HG03196 (cell line): Measurements from ENCODE around the gene MAGI2.
"Not testable (repeated sequence)": the region's sequence is repeated elsewhere in the genome, so short reads cannot be mapped to it uniquely, and the experiment has no call there.

Experiments used
- ATAC-seq: cut with Tn5 transposase; IDR thresholded peaks from one replicate; pipeline ENCODE4 v1.9.1; 2021; ENCODE audit not compliant: unreplicated experiment

MAGI2 gene

DNA sequence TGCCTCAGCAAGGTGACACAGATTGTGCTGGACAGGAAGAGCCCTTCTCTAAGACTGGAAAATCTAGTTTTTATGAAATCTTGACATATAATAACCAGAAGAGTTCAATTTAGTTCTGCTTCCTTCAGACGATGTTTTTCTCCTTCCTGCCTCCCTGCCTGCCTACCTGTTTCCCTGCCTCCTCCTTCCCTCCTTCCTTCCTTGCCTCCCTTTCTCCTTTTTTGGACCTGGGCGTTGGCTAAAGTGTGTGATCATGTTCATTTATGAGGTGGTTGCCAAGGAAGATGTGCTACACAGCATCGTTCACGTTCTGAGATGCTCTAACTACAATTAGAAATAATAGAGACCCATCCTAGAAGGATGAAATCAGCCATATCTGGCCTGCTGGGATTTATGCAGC, 1430.3 kb downstream of the MAGI2 start:
- no peak for ATAC-seq

DNA sequence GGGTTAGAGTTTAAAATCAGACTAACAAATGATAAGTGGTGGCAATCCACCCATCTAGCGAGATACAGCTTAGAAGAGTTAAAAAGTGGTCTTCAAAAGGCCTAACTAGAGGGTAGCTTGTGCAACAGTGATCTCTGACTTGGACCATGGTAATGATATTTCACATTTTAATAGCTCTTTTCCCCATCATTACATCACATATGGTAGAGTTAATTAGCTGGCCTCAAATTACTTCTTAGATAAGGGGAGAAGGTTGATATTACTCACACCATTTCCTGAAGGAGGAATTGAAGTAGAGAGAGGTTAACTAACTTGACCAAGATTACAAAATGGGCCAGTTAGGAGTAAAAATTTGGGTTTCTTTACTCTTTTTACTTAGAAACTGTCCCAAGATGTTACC, 1431.3 kb downstream of the MAGI2 start:
- ATAC-seq = no peak

- no peak for ATAC-seq
Observed at GRCh38 chr7:78020874-78021249, 1432.6 kb downstream of the MAGI2 start.

DNA sequence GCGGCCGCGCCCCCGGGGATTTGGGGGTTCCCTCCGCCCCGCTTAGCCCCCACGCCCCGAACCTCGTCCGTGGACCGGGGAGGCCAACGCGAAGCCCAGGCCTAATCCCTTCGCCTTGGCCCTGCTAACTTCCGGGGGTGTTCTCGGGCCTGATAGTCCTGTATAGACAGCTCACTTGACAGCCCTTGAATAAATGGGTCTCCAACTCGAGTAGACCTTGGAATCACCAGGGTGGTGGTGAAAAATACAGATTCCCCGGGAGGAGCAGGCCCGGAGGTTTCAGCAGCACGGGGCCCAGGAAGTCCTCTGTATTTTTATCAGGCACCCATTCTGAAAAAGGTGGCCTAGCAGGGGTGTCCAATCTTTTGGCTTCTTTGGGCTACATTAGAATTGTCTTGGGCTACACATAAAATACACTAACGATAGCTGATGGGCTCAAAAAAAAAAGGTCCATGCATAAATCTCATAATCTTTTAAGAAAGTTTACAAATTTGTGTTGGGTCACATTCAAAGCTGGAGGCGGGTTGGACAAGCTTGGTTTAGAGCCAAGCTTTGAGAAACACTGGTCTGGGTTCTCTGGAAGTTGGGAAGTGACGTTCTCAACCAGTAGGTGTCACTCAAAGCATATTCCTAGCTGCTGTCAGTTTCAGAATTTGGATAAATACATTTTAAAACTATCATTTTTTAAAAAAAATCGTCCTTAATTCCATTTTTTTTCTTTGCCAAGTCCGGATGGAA, 1433.2 kb downstream of the MAGI2 start:
- peak; percentile 39 for ATAC-seq

GRCh38 chr7:78019447-78020135, 1433.9 kb downstream of the MAGI2 start:
- peak; percentile 84 for ATAC-seq

GRCh38 chr7:78018641-78019446, 1434.6 kb downstream of the MAGI2 start:
- ATAC-seq = peak; percentile 4

DNA sequence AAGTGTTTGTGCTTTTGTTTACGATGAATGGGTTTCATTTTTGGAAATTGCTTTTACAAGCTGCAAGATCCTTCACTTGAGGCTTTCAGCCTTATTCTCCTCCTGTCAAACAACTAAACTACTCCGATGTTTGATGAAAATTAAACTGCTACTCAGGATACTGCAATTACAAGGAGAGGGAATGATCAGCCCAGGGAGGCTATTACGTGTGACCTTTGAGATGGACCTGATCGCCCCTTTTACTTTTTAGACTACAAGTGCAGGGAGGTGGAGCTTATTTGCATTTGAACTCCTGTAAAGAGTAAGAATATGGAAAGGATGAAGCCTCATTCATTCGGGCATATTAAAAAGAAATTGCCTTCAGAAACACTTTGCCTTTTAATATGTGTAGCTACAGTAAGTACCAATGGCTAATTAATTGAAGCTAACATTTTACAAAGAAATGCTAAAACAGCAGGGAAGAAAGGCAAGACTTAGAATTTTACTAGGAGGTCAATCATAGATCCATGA, 1435.8 kb downstream of the MAGI2 start:
- ATAC-seq = no peak

DNA sequence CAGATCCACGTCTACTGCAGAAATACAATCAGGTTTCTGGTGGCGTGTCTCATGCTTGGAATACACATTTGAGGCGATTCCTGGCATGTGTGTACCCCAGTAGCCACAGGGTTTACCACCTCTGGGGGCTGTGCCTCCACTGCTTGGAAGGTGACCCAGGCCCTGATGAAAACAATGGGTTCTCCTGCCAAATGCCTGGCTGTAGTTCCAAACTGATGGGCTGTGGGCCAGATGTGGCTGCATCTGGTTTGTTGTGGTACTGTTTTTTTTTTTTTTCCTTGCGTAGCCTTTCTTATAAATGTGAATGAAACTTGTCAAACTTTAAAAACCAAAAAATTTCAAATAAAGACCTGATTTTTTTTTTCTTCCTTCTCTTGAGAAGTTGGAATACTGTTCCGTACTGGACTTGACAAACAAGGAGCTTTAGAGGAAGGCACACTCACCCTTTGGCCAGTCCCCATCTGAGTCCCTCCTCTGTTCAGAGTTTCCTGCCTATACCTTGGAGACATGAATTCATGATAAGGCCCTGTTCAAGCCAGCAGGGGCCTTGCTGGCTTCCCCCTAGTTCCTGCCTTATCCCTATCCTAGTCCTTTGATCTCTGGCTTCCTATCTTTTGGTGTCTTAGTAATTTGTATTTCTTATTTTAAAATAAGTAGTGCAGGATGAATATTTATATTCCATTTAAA, 1437.8 kb downstream of the MAGI2 start:
- ATAC-seq = no peak

DNA sequence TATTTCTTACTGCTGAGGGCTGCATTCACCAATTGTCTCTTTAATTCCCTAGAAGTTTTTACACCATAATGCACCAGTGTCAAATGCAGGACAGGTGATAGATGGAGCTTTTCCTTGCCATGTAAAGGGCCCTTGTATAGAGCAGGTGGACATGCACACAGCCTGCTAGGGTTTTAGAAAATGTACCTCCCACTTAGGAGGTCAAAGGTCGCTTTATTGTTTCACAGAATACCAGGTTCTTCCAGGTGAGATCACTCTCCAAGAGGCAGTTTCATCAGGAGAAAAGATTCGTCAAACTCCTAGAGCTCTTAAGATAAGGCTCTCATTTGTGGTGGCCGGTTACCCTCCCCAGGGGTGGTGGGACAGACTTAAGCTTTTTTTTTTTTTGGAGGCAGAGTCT, 1439.1 kb downstream of the MAGI2 start:
- no peak for ATAC-seq

DNA sequence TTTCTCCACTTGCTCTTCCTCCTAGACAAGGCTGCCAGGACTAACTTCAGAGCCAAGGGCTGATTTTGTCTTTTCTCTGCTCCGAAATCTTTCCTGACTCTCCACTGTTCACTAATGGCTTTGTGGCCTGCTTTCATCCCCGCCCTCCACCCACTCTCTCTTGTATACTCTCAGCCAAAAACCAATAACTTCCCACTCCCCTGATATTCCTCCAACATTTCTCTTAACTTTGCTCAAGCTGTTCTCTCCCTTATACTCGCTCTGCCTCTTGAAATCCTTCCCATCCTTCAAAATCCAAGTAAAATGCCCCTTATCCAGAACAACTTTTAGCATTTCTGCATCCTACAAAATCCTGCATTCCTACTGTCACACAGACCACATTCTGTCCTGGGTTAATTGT, 1440.1 kb downstream of the MAGI2 start:
- no peak for ATAC-seq

DNA sequence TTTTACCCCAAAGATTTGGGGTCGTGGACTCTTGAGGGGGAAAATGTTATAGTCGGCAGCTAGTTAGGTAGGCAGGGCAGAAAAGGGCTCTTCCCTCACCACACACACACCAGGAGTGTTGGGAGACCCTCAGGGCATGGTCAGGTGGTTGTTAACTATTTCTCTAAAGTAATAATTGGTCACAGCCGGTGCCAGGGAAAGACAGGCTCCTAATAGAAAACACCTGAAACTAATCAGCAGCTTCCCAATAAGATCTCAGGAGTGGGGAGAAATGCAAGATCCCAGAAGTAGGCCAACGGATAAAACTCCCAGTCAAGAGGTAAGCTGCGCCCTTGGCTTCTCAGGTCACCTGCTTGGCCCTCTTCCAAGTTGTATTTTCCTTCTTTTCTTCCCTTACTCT, 1441.8 kb downstream of the MAGI2 start:
- ATAC-seq = no peak

- no peak for ATAC-seq
Observed at GRCh38 chr7:78007231-78007630, 1446.2 kb downstream of the MAGI2 start.

GRCh38 chr7:78006063-78006755, 1447.3 kb downstream of the MAGI2 start:
- ATAC-seq = no peak

DNA sequence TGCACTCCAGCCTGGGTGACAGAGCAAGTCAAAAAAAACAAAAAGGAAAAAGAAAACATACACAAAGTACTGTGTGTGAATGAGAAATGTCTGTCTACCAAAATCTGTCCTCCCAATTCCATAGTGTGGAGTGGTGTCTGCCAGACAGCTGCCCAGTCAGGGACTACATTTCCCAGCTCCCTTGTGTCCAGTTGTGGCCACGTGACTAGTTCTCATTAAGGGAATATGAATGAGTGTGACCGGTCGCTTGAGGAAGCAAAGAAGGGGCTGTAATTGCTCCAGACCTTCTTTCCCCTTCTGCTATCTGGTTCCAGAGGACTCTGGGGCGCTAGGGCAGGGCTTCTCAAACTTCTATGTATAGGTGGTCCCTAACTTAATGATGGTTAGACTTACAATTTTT, 1450.8 kb downstream of the MAGI2 start:
- no peak for ATAC-seq

GRCh38 chr7:78002021-78002420, 1451.4 kb downstream of the MAGI2 start:
- ATAC-seq = no peak

DNA sequence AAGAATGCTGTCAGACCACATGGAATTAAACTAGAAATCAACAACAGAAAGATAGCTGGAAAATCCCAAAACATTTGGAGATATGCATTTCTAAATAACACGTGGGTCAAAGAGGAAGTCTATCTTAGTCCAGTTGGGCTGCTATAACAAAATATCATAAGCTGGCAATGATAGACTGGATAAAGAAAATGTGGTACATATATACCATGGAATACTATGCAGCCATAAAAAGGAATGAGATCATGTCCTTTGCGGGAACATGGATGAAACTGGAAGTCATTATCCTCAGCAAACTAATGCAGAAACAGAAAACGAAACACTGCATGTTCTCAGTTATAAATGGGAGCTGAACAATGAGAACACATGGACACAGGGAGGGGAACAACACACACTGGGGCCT, 1454.3 kb downstream of the MAGI2 start:
- not testable (repeated sequence) for ATAC-seq

GRCh38 chr7:77995717-77996116, 1457.8 kb downstream of the MAGI2 start:
- no peak for ATAC-seq

DNA sequence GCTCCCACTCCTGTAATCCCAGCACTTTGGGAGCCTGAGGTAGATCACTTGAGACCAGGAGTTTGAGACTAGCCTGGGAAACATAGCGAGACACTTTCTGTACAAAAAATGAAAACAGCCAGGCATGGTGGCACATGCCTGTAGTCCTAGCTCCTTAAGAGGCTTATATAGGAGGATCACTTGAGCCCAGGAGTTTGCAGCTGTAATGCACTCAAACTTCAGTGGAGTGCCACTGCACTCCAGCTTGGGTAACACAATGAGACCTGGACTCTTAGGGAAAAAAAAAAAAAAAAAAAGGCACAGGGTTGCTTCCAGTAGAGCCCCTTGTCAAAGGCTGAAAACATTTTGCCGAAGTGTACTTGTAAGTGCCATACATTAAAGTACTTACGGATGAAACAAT, 1459.6 kb downstream of the MAGI2 start:
- ATAC-seq = no peak

- no peak for ATAC-seq
Observed at GRCh38 chr7:77991656-77992055, 1461.8 kb downstream of the MAGI2 start.

DNA sequence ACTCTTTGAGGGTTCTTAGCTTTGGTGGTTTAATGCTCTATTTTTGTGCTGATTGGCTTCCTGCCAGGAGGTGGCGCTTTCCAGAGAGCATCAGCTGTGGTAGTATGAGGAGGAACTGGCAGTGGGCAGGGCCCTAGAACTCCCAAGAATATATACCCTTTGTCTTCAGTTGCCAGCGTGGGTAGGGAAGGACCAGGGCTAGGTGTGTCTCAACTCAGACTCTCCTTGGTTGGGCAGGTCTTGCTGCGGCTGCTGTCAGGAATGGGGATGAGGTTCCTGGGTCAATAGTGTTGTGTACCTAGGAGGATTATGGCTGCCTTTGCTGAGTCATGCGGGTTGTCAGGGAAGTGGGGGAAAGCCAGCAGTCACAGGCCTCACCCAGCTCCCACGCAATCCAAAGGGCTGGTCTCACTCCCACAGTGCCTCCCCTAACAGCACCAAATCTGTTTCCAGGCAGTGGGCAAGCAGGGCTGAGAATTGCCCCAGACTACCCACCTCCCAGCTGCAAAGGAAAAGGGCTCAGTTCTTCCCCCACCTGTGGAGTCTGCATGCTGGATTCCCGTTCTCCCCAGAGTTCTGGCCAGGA, 1463.4 kb downstream of the MAGI2 start:
- ATAC-seq = no peak
